HG03108 (cell line): ENCODE data around the gene EP300.
"Not testable (repeated sequence)": the region's sequence is repeated elsewhere in the genome, so short reads cannot be mapped to it uniquely, and the experiment has no call there.

Experiments used
- ATAC-seq: cut with Tn5 transposase; IDR thresholded peaks from one replicate; pipeline ENCODE4 v1.9.1; 2021; ENCODE audit warnings: moderate library complexity; ENCODE audit not compliant: unreplicated experiment

The EP300 gene

DNA sequence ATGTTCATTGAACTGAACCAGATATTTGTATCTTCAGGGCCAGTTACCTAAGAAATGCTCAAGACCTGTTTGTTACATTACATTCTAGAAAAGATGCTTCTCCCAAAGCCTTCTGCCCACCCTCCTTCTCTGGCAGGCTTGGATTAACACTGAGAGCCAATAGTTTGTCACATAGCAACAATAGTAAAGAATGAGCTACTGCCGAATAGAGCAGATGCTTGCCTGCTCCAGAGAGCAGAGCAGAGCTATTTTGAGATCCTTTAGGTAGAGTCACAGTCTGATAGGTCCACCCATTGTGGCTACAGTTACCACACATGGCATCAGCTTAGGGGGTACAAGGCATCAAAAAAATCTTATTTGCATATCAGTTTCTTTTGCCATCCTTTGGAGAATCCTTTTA, 13.5 kb upstream of the EP300 start:
- no peak for ATAC-seq

GRCh38 chr22:41085842-41086241, 6.5 kb upstream of the EP300 start:
- ATAC-seq, result no peak

GRCh38 chr22:41091132-41092022, 1.0 kb upstream of the EP300 start:
- peak; percentile 60 for ATAC-seq

DNA sequence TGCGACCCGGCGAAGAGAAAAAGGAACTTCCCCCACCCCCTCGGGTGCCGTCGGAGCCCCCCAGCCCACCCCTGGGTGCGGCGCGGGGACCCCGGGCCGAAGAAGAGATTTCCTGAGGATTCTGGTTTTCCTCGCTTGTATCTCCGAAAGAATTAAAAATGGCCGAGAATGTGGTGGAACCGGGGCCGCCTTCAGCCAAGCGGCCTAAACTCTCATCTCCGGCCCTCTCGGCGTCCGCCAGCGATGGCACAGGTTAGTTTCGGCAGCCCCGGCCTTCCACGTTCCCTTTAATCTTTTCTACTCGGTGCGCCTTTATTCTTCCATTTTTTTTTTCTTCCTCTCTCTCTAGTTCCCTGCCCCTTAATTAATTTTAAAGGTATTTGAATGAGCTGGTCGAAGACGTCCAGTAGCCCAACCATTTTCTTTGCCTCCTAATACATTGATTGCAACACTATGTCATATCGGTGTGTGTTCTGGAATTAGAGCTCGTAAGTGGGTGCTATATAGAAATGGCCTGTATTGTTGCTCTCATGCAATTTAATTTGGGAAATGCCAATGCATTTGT, 537 bp downstream of the EP300 start:
- no peak for ATAC-seq

GRCh38 chr22:41094041-41094593, 1.7 kb downstream of the EP300 start:
- ATAC-seq, result no peak

DNA sequence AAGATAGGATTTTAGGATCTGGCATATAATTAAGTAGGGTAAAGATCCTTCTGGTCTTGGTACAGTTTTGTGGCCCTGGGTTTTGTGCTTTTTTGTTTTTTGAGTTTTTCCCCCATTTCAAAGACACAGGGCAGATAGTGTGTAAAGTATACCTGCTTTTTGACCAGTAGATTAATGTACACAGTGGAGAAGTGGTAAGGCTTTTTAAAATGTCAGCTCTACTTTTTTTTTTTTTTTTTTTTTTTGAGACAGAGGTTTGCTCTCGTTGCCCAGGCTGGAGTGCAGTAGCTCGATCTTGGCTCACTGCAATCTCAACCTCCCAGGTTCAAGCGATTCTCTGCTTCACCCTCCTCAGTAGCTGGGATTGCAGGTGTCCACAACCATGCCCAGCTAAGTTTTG, 4.0 kb downstream of the EP300 start:
- ATAC-seq, result no peak

- ATAC-seq, result no peak
Measured at GRCh38 chr22:41096841-41097240, 4.4 kb downstream of the EP300 start.

- ATAC-seq, result no peak
Measured at GRCh38 chr22:41099036-41099435, 6.6 kb downstream of the EP300 start.

GRCh38 chr22:41106122-41106968, 14.0 kb downstream of the EP300 start:
- no peak for ATAC-seq

GRCh38 chr22:41106969-41107325, 14.6 kb downstream of the EP300 start:
- not testable (repeated sequence) for ATAC-seq

DNA sequence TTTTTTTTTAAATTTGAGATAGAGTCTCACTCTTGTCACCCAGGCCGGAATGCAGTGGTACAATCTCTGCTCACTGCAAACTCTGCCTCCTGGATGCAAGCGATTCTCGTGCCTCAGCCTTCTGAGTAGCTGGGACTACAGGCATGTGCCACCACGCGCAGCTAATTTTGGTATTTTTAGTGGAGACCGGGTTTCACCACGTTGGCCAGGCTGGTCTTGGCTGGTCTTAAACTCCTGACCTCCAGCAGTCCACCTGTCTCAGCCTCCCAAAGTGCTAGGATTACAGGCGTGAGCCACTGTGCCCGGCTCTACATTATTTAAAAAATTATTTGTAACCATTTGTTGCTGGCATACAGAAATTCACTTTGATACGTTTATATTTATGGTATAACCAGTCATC, 18.6 kb downstream of the EP300 start:
- no peak for ATAC-seq

DNA sequence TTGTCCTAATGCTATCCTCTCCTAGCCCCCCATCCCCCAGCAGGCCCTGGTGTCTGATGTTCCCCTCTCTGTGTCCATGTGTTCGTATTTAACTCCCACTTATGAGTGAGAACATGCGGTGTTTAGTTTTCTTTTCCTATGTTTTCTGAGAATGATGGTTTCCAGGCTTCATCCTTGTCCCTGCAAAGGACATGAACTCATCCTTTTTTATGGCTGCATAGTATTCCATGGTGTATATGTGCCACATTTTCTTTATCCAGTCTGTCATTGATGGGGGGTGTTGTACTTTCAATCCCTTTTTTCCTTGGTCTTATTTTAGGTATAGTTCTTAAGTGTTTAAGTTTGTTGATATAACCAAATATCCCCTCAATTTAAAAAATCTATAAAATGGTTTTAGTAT, 23.9 kb downstream of the EP300 start:
- ATAC-seq, result no peak

- ATAC-seq, result no peak
Measured at GRCh38 chr22:41117127-41117965, 25.0 kb downstream of the EP300 start.

- ATAC-seq, result no peak
Measured at GRCh38 chr22:41123151-41123550, 30.8 kb downstream of the EP300 start.

DNA sequence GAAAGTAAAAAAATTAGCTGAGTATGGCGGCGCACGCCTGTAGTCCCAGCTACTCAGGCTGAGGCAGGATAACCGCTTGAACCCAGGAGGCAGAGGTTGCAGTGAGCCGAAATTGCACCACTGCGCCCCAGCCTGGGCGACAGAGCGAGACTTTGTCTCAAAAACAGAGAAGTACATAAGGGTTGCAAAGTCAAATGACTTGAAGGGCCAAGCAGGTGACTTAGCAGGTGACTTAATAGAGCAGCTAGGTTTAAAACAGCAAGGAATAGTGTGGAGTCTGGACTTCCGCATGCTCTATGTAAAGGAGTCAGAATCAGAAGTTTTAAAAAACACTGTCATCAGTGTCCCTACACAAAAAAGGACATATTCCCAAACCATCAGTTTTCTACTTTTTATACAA, 31.7 kb downstream of the EP300 start:
- no peak for ATAC-seq

GRCh38 chr22:41127451-41127850, 35.1 kb downstream of the EP300 start:
- no peak for ATAC-seq

DNA sequence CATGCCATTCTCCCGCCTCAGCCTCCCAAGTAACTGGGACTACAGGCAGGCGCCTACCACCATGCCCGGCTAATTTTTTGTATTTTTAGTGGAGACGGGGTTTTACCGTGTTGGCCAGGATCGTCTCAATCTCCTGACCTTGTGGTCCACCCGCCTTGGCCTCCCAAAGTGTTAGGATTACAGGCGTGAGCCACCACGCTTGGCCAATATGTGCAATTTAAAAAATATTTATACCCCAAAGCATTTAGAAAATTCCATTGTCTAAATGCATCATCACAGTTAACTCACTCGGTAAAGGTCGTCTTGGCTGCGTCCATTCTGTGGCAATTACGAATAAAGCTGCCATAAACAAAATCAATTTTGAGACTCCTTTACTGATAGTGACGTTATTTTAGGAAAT, 36.2 kb downstream of the EP300 start:
- ATAC-seq, result no peak

GRCh38 chr22:41132550-41132949, 40.2 kb downstream of the EP300 start:
- no peak for ATAC-seq

- no peak for ATAC-seq
Measured at GRCh38 chr22:41140365-41140957, 48.1 kb downstream of the EP300 start.

- not testable (repeated sequence) for ATAC-seq
Measured at GRCh38 chr22:41145921-41146320, 53.5 kb downstream of the EP300 start.
